Measurements from ENCODE around the gene ZNF319.

- TF ChIP-seq CTCF (IDR thresholded peaks at IDR 0.05; ENCODE audit: poor library complexity, severe bottlenecking) (no peak), RAD21 (conservative IDR thresholded peaks at IDR 0.05) (no peak)
These were observed 55.3 kb downstream of the ZNF319 start for GRCh38 chr16:57944970-57945739.

Data from neural cell (in vitro differentiated cells).